Glutamatergic neuron (in vitro differentiated cells): ENCODE results near the gene PTPN4. TPM values are rescaled to one million over a fixed set of nuclear protein-coding genes. Genes with fewer than 3 reads are reported as not detected.
A peak's percentile ranks its signal among the peaks of the same experiment; 100 is the strongest.

Experiments
- DNase-seq: peaks from one replicate; pipeline ENCODE4 v3.0.0; 2022
- H3K27ac Mint-ChIP-seq: one replicate; pipeline ENCODE4 v1.8.0; 2020; ENCODE audit warnings: mild to moderate bottlenecking, mixed read lengths, inconsistent platforms; ENCODE audit not compliant: unreplicated experiment
- H3K27me3 Mint-ChIP-seq: one replicate; pipeline ENCODE4 v1.8.0; 2020; ENCODE audit warnings: mild to moderate bottlenecking, moderate library complexity, mixed read lengths, inconsistent platforms; ENCODE audit not compliant: unreplicated experiment
- H3K36me3 Mint-ChIP-seq: one replicate; pipeline ENCODE4 v1.8.0; 2020; ENCODE audit warnings: mild to moderate bottlenecking, mixed read lengths, inconsistent platforms; ENCODE audit not compliant: unreplicated experiment
- H3K4me1 Mint-ChIP-seq: one replicate; pipeline ENCODE4 v1.8.0; 2020; ENCODE audit warnings: mild to moderate bottlenecking, low read depth, mixed read lengths, inconsistent platforms; ENCODE audit not compliant: unreplicated experiment
- H3K4me3 Mint-ChIP-seq: one replicate; pipeline ENCODE4 v1.8.0; 2020; ENCODE audit warnings: mild to moderate bottlenecking, mixed read lengths, inconsistent platforms; ENCODE audit not compliant: unreplicated experiment
- H3K9me3 Mint-ChIP-seq: one replicate; pipeline ENCODE4 v1.8.0; 2020; ENCODE audit warnings: mild to moderate bottlenecking, moderate library complexity, mixed read lengths, inconsistent platforms; ENCODE audit not compliant: unreplicated experiment
- total RNA-seq: library from RNA; stranded (reverse); fragmentation: NEBNext Ultra II Directional; extraction: Animal tissue kit (Norgen Biotek cat#: 25700); gene quantifications from one replicate; pipeline ENCODE4 v1.2.1, GENCODE V29; 2021; ENCODE audit not compliant: unreplicated experiment
- TF ChIP-seq, protein P1 (sequence below): fragments of 200-600 bp; sonication (generic); IDR thresholded peaks from one replicate; pipeline ENCODE4 v1.5.0; 2021; ENCODE audit not compliant: partially characterized antibody, unreplicated experiment

PTPN4 gene
- total RNA-seq, 1 donor from 2014 or later = 91.7 TPM

DNA sequence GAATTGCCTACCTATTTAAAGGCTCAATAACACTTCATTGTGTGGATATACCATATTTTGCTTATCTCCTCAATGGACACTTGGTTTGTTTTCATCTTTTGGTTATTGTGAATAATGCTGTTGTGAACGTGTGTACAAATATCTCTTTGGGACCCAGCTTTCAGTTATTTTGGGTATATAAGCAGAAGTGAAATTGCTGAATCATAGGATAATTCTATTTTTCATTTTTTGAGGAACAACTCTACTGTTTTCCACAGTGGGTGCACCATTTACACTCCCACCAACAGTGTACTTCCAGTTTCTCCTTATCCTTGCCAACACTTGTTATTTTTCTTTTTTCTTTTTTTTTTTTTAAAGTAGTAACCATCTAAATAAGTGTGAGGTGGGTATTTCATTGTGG lies 29.0 kb downstream of the PTPN4 start:
- TF ChIP-seq, protein P1, sequence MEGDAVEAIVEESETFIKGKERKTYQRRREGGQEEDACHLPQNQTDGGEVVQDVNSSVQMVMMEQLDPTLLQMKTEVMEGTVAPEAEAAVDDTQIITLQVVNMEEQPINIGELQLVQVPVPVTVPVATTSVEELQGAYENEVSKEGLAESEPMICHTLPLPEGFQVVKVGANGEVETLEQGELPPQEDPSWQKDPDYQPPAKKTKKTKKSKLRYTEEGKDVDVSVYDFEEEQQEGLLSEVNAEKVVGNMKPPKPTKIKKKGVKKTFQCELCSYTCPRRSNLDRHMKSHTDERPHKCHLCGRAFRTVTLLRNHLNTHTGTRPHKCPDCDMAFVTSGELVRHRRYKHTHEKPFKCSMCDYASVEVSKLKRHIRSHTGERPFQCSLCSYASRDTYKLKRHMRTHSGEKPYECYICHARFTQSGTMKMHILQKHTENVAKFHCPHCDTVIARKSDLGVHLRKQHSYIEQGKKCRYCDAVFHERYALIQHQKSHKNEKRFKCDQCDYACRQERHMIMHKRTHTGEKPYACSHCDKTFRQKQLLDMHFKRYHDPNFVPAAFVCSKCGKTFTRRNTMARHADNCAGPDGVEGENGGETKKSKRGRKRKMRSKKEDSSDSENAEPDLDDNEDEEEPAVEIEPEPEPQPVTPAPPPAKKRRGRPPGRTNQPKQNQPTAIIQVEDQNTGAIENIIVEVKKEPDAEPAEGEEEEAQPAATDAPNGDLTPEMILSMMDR = no peak
- Mint-ChIP-seq H3K4me3 (no peak overlapping the region), H3K4me1 (peaks cover 10% of the 10 kb centered on the region), H3K27ac (no peak overlapping the region), H3K27me3 (peaks cover 4% of the 10 kb centered on the region), H3K36me3 (no peaks in the 10 kb centered on the region), H3K9me3 (peaks cover 5% of the 10 kb centered on the region)
- DNase-seq = no peak

DNA sequence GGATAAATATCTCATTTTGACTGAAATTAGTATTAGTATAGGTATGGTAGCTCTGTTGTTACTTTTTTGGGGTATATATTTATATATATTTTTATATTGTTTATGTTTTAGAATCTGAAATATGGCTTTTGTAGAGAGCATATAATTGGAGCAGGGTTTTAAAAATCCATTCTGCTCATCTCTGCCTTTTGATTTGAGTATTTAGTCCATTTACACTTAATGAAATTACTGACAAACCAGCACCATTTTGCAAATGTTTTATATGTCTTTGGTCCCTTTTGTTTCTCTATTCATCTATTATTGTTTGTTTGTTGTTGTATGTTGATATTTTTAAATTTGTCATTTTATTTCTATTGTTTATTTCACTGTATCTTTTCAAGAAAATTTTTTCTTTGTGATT lies 30.7 kb downstream of the PTPN4 start:
- no peak for DNase-seq
- peaks cover 9% of the 10 kb centered on the region for H3K9me3 Mint-ChIP-seq
- no peak overlapping the region for H3K27ac Mint-ChIP-seq
- no peak overlapping the region for H3K4me3 Mint-ChIP-seq
- H3K4me1 Mint-ChIP-seq = peaks cover 7% of the 10 kb centered on the region
- peaks cover 2% of the 10 kb centered on the region for H3K27me3 Mint-ChIP-seq
- TF ChIP-seq, protein P1 = no peak
- no peaks in the 10 kb centered on the region for H3K36me3 Mint-ChIP-seq

DNA sequence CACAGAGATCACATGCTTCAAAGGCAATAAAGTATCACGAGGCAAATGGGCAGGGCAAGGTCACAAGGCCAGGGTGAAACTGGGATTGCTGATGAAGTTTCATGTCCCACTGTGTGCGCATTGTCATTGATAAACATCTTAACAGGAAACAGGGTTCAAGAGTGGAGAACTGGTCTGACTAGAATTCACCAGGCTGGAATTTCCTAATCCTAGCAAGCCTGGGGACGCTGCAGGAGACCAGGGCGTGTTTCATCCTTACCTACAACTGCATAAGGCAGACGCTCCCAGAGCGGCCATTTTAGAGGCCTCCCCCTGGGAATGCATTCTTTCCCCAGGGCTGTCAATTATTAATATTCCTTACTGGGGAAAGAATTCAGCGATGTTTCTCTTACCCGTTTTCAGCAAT lies 33.2 kb downstream of the PTPN4 start:
- H3K9me3 Mint-ChIP-seq = peaks cover 12% of the 10 kb centered on the region
- TF ChIP-seq, protein P1 = no peak
- H3K27me3 Mint-ChIP-seq = peaks cover 3% of the 10 kb centered on the region
- DNase-seq = no peak
- peaks cover 4% of the 10 kb centered on the region for H3K4me1 Mint-ChIP-seq
- H3K27ac Mint-ChIP-seq = peak overlapping the region; percentile 15
- no peak overlapping the region for H3K4me3 Mint-ChIP-seq
- no peaks in the 10 kb centered on the region for H3K36me3 Mint-ChIP-seq

DNA sequence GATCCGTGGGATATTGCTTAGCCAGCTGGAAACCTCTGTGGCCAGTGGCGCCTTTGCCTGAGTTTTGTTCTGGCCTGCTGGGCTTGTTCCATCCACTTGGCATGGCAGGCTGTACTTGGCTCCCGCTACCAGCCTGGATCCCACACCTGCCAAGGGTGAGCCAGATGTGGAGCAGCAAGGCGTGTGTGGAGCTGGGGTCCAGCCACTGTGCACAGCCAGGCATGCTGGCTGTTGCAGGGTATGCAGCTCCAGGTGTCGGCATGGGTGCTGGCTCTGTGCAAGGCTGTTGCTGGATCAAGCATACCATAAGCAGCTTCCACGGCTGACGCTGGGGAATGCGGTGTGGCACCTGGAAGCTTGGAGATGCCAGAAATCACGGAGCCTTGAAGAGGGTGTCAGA lies 34.5 kb downstream of the PTPN4 start:
- Mint-ChIP-seq H3K36me3 (no peaks in the 10 kb centered on the region), H3K4me1 (peaks cover 4% of the 10 kb centered on the region), H3K9me3 (peaks cover 10% of the 10 kb centered on the region), H3K4me3 (no peak overlapping the region), H3K27ac (no peak overlapping the region), H3K27me3 (peaks cover 3% of the 10 kb centered on the region)
- no peak for DNase-seq
- TF ChIP-seq, protein P1 = no peak

GRCh38 chr2:119795309-119796303 lies 35.9 kb downstream of the PTPN4 start:
- no peak overlapping the region for H3K4me3 Mint-ChIP-seq
- no peaks in the 10 kb centered on the region for H3K36me3 Mint-ChIP-seq
- H3K27ac Mint-ChIP-seq = no peak overlapping the region
- TF ChIP-seq, protein P1 = no peak
- peaks cover 3% of the 10 kb centered on the region for H3K27me3 Mint-ChIP-seq
- no peak for DNase-seq
- peaks cover 10% of the 10 kb centered on the region for H3K9me3 Mint-ChIP-seq
- peaks cover 12% of the 10 kb centered on the region for H3K4me1 Mint-ChIP-seq
